ENCODE data around the gene HSF4. TPM values are rescaled to one million over a fixed set of nuclear protein-coding genes. Genes with fewer than 3 reads are reported as not detected.

Gene HSF4
- total and polyA plus RNA-seq, 4 donors = 5.1 to 62.5 (median 21.0) TPM

DNA sequence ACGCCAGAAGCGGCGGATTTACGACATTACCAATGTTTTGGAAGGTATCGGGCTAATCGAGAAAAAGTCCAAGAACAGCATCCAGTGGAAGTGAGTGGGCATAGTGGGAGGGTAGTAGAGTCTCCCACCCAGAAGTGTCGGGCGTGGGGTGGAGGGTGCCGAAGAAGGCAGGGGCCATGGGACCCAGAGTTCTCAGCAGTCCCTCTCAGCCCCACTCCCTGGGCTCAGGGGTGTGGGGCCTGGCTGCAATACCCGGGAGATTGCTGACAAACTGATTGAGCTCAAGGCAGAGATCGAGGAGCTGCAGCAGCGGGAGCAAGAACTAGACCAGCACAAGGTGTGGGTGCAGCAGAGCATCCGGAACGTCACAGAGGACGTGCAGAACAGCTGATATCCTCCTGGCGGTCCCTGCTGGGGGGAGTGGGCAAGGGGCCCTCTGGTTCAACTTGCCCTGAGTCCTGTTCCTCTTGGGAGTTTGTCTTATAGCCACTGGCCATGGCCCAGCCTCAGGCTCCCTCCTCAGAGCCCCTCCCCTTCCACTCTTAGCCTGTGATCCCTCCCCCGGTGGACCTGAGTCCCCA is 28.3 kb downstream of the HSF4 start:
- Histone ChIP-seq H3K36me3 (ENCODE audit: control insufficient read depth in 4 of 4, insufficient read depth in 4 of 4, low read length in 4 of 4) (peaks cover 19 to 39% (median 27%) of the 10 kb centered on the region in 4 donors), H3K4me1 (ENCODE audit: control insufficient read depth in 5 of 5, insufficient read depth in 5 of 5, low read length in 5 of 5) (peaks cover 8 to 23% (median 17%) of the 10 kb centered on the region in 5 donors), H3K9me3 (ENCODE audit: control insufficient read depth in 4 of 4, insufficient read depth in 3 of 4, low read length in 3 of 4) (no peaks in the 10 kb centered on the region), H3K4me3 (peak overlapping the region; percentile 98), H3K9ac (ENCODE audit: insufficient read depth in 1 of 2, low read length in 2 of 2) (peak overlapping the region; percentile 40 to 61), H3K27me3 (ENCODE audit: control insufficient read depth in 3 of 3, insufficient read depth in 3 of 3, low read length in 2 of 3) (no peaks in the 10 kb centered on the region), H3K27ac (ENCODE audit: low read depth in 1 of 2, low read length in 1 of 2) (peak overlapping the region; percentile 39 to 82)
- WGBS, 2 donors = 25 to 29% methylated on average over 17 of the region's 17 CpGs
- ATAC-seq (ENCODE audit: insufficient read depth, low FRiP score) (no peak), DNase-seq (no peak)
- TF ChIP-seq, protein P1, sequence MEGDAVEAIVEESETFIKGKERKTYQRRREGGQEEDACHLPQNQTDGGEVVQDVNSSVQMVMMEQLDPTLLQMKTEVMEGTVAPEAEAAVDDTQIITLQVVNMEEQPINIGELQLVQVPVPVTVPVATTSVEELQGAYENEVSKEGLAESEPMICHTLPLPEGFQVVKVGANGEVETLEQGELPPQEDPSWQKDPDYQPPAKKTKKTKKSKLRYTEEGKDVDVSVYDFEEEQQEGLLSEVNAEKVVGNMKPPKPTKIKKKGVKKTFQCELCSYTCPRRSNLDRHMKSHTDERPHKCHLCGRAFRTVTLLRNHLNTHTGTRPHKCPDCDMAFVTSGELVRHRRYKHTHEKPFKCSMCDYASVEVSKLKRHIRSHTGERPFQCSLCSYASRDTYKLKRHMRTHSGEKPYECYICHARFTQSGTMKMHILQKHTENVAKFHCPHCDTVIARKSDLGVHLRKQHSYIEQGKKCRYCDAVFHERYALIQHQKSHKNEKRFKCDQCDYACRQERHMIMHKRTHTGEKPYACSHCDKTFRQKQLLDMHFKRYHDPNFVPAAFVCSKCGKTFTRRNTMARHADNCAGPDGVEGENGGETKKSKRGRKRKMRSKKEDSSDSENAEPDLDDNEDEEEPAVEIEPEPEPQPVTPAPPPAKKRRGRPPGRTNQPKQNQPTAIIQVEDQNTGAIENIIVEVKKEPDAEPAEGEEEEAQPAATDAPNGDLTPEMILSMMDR (IDR thresholded peaks at IDR 0.05; ENCODE audit: control extremely low read depth, extremely low read depth) = no peak

DNA sequence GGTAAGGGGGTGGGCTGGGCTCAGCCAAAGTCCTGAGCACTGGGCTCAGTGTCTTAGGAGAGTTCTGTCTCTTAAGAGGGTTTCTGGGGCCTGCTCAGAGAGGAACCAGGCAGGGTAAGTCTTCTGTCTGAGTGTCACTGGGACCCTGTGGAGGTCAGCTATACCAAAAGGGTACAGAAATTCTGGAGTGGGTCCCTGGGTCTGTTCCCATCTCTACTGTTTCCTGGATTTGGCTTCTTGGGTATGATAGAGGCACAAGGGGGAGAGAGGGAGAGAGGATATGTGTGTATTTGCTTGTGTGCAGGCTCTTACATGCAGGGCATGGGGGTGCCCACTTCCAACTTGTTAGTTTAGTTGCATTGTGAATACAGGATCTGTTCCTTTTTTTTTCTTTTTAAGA is 29.0 kb downstream of the HSF4 start:
- no peak overlapping the region for H3K9ac ChIP-seq (ENCODE audit: insufficient read depth in 1 of 2, low read length in 2 of 2)
- peaks cover 8 to 29% (median 17%) of the 10 kb centered on the region in 5 donors for H3K4me1 ChIP-seq (ENCODE audit: control insufficient read depth in 5 of 5, insufficient read depth in 5 of 5, low read length in 5 of 5)
- H3K27me3 ChIP-seq (ENCODE audit: control insufficient read depth in 3 of 3, insufficient read depth in 3 of 3, low read length in 2 of 3) = no peaks in the 10 kb centered on the region
- ATAC-seq (ENCODE audit: insufficient read depth, low FRiP score) (no peak), DNase-seq (no peak)
- no peak overlapping the region for H3K27ac ChIP-seq (ENCODE audit: low read depth in 1 of 2, low read length in 1 of 2)
- TF ChIP-seq, protein P1 (IDR thresholded peaks at IDR 0.05; ENCODE audit: control extremely low read depth, extremely low read depth) = no peak
- H3K36me3 ChIP-seq (ENCODE audit: control insufficient read depth in 4 of 4, insufficient read depth in 4 of 4, low read length in 4 of 4) = peaks cover 21 to 44% (median 31%) of the 10 kb centered on the region in 4 donors
- no peak overlapping the region for H3K4me3 ChIP-seq
- no peaks in the 10 kb centered on the region for H3K9me3 ChIP-seq (ENCODE audit: control insufficient read depth in 4 of 4, insufficient read depth in 3 of 4, low read length in 3 of 4)

DNA sequence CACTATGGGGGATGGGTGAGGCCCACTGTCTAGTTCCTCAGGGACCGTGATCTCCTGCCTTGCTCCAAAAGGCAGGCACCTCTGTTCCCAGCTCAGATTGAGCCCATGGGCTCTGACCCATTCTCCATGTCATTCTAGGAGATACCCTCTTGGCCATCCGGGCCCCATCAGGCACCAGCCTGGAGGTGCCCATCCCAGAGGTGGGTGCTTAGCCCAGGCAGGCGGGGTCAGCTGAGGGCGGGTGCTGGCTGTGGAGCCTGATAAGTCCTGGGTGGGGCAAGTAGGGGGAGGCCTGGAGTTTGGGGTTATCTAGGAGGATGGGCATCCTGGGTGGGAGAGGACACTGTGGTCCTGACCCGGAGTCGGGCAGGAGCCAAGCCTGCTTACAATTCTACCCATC is 29.7 kb downstream of the HSF4 start:
- Histone ChIP-seq H3K4me3 (no peak overlapping the region), H3K36me3 (ENCODE audit: control insufficient read depth in 4 of 4, insufficient read depth in 4 of 4, low read length in 4 of 4) (peaks cover 21 to 44% (median 31%) of the 10 kb centered on the region in 4 donors), H3K9me3 (ENCODE audit: control insufficient read depth in 4 of 4, insufficient read depth in 3 of 4, low read length in 3 of 4) (no peaks in the 10 kb centered on the region), H3K27ac (ENCODE audit: low read depth in 1 of 2, low read length in 1 of 2) (no peak overlapping the region), H3K9ac (ENCODE audit: insufficient read depth in 1 of 2, low read length in 2 of 2) (no peak overlapping the region), H3K4me1 (ENCODE audit: control insufficient read depth in 5 of 5, insufficient read depth in 5 of 5, low read length in 5 of 5) (peaks cover 8 to 30% (median 13%) of the 10 kb centered on the region in 5 donors), H3K27me3 (ENCODE audit: control insufficient read depth in 3 of 3, insufficient read depth in 3 of 3, low read length in 2 of 3) (no peaks in the 10 kb centered on the region)
- TF ChIP-seq, protein P1 (IDR thresholded peaks at IDR 0.05; ENCODE audit: control extremely low read depth, extremely low read depth) = no peak
- 91 to 95% methylated on average over 6 of the region's 6 CpGs for WGBS, 2 donors
- no peak for DNase-seq
- no peak for ATAC-seq (ENCODE audit: insufficient read depth, low FRiP score)

DNA sequence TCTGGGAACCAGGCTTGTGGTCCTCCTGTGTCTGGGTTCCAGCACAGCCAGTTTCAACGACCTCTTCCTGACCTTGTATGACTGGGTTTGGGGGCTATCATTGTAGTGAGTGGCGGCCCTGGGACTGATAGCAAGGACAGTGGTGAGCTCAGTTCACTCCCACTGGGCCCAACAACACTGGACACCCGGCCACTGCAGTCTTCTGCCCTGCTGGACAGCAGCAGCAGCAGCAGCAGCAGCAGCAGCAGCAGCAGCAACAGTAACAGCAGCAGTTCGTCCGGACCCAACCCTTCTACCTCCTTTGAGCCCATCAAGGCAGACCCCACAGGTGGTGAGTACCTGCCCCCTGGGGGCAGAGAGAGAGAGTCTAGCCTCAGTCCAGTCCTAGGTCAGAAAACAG is 31.1 kb downstream of the HSF4 start:
- Histone ChIP-seq H3K4me1 (ENCODE audit: control insufficient read depth in 5 of 5, insufficient read depth in 5 of 5, low read length in 5 of 5) (peaks cover 8 to 30% (median 13%) of the 10 kb centered on the region in 5 donors), H3K36me3 (ENCODE audit: control insufficient read depth in 4 of 4, insufficient read depth in 4 of 4, low read length in 4 of 4) (peaks cover 21 to 51% (median 31%) of the 10 kb centered on the region in 4 donors), H3K9me3 (ENCODE audit: control insufficient read depth in 4 of 4, insufficient read depth in 3 of 4, low read length in 3 of 4) (no peaks in the 10 kb centered on the region), H3K27me3 (ENCODE audit: control insufficient read depth in 3 of 3, insufficient read depth in 3 of 3, low read length in 2 of 3) (no peaks in the 10 kb centered on the region), H3K27ac (ENCODE audit: low read depth in 1 of 2, low read length in 1 of 2) (no peak overlapping the region), H3K4me3 (no peak overlapping the region), H3K9ac (ENCODE audit: insufficient read depth in 1 of 2, low read length in 2 of 2) (no peak overlapping the region)
- 85 to 98% methylated on average over 5 of the region's 5 CpGs for WGBS, 2 donors
- TF ChIP-seq, protein P1 (IDR thresholded peaks at IDR 0.05; ENCODE audit: control extremely low read depth, extremely low read depth) = no peak
- DNase-seq (no peak), ATAC-seq (ENCODE audit: insufficient read depth, low FRiP score) (no peak)

All from lung (tissue), 12 donors.